ENCODE measurements around the gene KIF2B. TPM values are rescaled to one million over a fixed set of nuclear protein-coding genes. Genes with fewer than 3 reads are reported as not detected.

Gene KIF2B
- total and polyA plus RNA-seq, 9 of the 15 experiments (the other 6 are each of a cell fraction or from before 2014, with no cell fraction given) = not detected

DNA sequence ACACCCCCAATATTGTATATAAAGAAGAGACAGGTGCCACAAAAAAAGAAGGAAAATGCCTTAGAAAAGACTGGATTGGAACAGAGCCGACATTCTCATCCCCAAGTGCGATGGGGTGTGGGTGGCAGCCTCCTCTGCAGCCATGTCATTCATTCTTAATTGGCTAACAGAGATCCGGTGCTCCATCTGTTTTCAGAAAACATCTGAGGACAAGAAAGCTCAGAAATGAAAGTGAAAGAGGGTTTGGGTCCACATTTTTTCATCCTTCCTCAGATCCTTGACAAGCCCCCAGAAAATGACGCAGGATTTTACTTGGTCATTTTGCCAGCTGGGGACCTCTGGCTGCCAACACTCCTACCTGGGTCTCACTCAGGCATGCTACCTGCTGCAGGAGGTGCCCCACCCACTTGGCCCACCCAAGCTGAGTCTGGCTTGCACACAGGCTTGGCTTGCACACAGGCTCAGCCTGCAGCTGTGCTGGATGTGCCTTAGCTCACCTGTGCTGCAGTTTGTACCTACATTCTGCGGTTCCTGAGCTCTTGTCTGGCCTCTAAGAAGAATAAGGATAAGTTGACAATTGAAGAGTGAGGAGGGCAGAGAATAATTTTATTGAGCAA lies 21.9 kb downstream of the KIF2B start:
- Histone ChIP-seq H2AFZ (ENCODE audit: low read depth, low read length) (peak overlapping the region; percentile 23; the same call in 1 of the 2 replicates), H3K36me3 (ENCODE audit: control insufficient read depth, insufficient read depth, low read length) (no peaks in the 10 kb centered on the region), H3K4me2 (ENCODE audit: insufficient read depth, low read length) (no peak overlapping the region), H3K79me2 (ENCODE audit: control insufficient read depth, insufficient read depth, low read length) (no peaks in the 10 kb centered on the region), H3K9me3 (replicated peaks; ENCODE audit: control insufficient read depth, insufficient read depth, low read depth, low read length) (0 out of 2 replicates have a peak, but pooled peaks cover under 1% of the 10 kb centered on the region), H3K9ac (ENCODE audit: insufficient read depth in 1 of 2, low read depth in 2 of 2, low read length in 2 of 2) (no peak overlapping the region), H3K27me3 (ENCODE audit: control insufficient read depth in 2 of 2, insufficient read depth in 2 of 2, low read length in 2 of 2) (no peaks in the 10 kb centered on the region), H3K4me3 (no peak overlapping the region), H3K4me1 (replicated peaks in 1 of 2; ENCODE audit: control insufficient read depth in 2 of 2, insufficient read depth in 2 of 2, low read length in 2 of 2) (no peaks in the 10 kb centered on the region), H3K27ac (ENCODE audit: extremely low read depth, low read depth, low read length) (no peak overlapping the region), H4K20me1 (replicated peaks; ENCODE audit: control insufficient read depth, insufficient read depth, low read length) (no peaks in the 10 kb centered on the region), H3K9me1 (ENCODE audit: control insufficient read depth, insufficient read depth, low read length) (no peaks in the 10 kb centered on the region)
- WGBS (ENCODE audit: insufficient coverage, low coverage, missing lambda C conversion rate) = 20% methylated on average over 5 of the region's 5 CpGs
- in situ Hi-C loops (cut with MboI) = no loop called here
- FAIRE-seq (no peak), ATAC-seq (no peak), DNase-seq (ENCODE audit: extremely low read depth in 1 of 4, low spot score in 3 of 4) (no peak)
- ChIA-PET POLR2A (no interaction called here), CTCF (ENCODE audit: low intra/inter-chr PET ratio) (no interaction called here)
- TF ChIP-seq GABPB2 (CRISPR knock-in tag; conservative IDR thresholded peaks at IDR 0.05) (no peak), CSDE1 (IDR thresholded peaks at IDR 0.05) (no peak), THRB (CRISPR knock-in tag; conservative IDR thresholded peaks at IDR 0.05) (no peak), WHSC1 (IDR thresholded peaks at IDR 0.05; ENCODE audit: low read length) (no peak), BRD9 (IDR thresholded peaks at IDR 0.05; ENCODE audit: low read depth, partially characterized antibody) (no peak), CBFB (CRISPR knock-in tag; IDR thresholded peaks at IDR 0.05) (no peak), TCF3 (CRISPR knock-in tag; IDR thresholded peaks at IDR 0.05) (no peak), MCM3 (IDR thresholded peaks at IDR 0.05) (no peak), ZBTB8A (IDR thresholded peaks at IDR 0.05; ENCODE audit: partially characterized antibody) (no peak)
- TF ChIP-seq, protein P1, sequence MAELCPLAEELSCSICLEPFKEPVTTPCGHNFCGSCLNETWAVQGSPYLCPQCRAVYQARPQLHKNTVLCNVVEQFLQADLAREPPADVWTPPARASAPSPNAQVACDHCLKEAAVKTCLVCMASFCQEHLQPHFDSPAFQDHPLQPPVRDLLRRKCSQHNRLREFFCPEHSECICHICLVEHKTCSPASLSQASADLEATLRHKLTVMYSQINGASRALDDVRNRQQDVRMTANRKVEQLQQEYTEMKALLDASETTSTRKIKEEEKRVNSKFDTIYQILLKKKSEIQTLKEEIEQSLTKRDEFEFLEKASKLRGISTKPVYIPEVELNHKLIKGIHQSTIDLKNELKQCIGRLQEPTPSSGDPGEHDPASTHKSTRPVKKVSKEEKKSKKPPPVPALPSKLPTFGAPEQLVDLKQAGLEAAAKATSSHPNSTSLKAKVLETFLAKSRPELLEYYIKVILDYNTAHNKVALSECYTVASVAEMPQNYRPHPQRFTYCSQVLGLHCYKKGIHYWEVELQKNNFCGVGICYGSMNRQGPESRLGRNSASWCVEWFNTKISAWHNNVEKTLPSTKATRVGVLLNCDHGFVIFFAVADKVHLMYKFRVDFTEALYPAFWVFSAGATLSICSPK (IDR thresholded peaks at IDR 0.05; ENCODE audit: borderline replicate concordance) = no peak
- TF ChIP-seq, protein P2, sequence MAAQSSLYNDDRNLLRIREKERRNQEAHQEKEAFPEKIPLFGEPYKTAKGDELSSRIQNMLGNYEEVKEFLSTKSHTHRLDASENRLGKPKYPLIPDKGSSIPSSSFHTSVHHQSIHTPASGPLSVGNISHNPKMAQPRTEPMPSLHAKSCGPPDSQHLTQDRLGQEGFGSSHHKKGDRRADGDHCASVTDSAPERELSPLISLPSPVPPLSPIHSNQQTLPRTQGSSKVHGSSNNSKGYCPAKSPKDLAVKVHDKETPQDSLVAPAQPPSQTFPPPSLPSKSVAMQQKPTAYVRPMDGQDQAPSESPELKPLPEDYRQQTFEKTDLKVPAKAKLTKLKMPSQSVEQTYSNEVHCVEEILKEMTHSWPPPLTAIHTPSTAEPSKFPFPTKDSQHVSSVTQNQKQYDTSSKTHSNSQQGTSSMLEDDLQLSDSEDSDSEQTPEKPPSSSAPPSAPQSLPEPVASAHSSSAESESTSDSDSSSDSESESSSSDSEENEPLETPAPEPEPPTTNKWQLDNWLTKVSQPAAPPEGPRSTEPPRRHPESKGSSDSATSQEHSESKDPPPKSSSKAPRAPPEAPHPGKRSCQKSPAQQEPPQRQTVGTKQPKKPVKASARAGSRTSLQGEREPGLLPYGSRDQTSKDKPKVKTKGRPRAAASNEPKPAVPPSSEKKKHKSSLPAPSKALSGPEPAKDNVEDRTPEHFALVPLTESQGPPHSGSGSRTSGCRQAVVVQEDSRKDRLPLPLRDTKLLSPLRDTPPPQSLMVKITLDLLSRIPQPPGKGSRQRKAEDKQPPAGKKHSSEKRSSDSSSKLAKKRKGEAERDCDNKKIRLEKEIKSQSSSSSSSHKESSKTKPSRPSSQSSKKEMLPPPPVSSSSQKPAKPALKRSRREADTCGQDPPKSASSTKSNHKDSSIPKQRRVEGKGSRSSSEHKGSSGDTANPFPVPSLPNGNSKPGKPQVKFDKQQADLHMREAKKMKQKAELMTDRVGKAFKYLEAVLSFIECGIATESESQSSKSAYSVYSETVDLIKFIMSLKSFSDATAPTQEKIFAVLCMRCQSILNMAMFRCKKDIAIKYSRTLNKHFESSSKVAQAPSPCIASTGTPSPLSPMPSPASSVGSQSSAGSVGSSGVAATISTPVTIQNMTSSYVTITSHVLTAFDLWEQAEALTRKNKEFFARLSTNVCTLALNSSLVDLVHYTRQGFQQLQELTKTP (IDR thresholded peaks at IDR 0.05; ENCODE audit: low read depth in 1 of 2, partially characterized antibody in 2 of 2) = no peak
- no TSS peak for BruUV-seq (replicated peaks)
- intact Hi-C loops (cut with micrococcal nuclease) = no loop called here

Measured in K562 (cell line).